Large intestine (tissue), 3 donors: ENCODE results near the gene FAM13A. TPM values are rescaled to one million over a fixed set of nuclear protein-coding genes. Genes with fewer than 3 reads are reported as not detected.

Experiments
- DNase-seq, 2 donors: peaks; one replicate each; pipeline versions ENCODE4 v3.0.0 to v3.0.0-alpha.2; 2013
- H3K27ac ChIP-seq: one replicate; pipeline ENCODE4 v1.5.1; 2013; ENCODE audit warnings: low read length
- H3K27me3 ChIP-seq: 2 replicates; pipeline ENCODE4 v1.6.1; 2013; ENCODE audit warnings: low read length; ENCODE audit not compliant: control insufficient read depth, insufficient read depth
- H3K36me3 ChIP-seq: 2 replicates; pipeline ENCODE4 v1.6.1; 2013; ENCODE audit warnings: low read length; ENCODE audit not compliant: control insufficient read depth, insufficient read depth
- H3K4me1 ChIP-seq: one replicate; pipeline ENCODE4 v1.6.1; 2013; ENCODE audit warnings: low read length; ENCODE audit not compliant: control insufficient read depth, insufficient read depth
- H3K4me3 ChIP-seq: one replicate; pipeline ENCODE4 v1.5.1; 2013; ENCODE audit warnings: low read length
- H3K9me3 ChIP-seq: one replicate; pipeline ENCODE4 v1.6.1; 2013; ENCODE audit warnings: mild to moderate bottlenecking, low read depth, low read length, moderate library complexity; ENCODE audit not compliant: control insufficient read depth
- WGBS: methylation state at CpG from one replicate; pipeline ENCODE4 v1.1.5; 2013; ENCODE audit warnings: low lambda C conversion rate; ENCODE audit not compliant: insufficient coverage; 5-methylcytosine and 5-hydroxymethylcytosine counted together
- polyA plus RNA-seq: library from polyadenylated mRNA; unstranded; fragments of 120-200 nt; gene quantifications from one replicate; pipeline ENCODE4 v1.2.1, GENCODE V29; 2013

Gene FAM13A
- polyA plus RNA-seq, 1 donor = 151 TPM

- no peaks in the 10 kb centered on the region for H3K27me3 ChIP-seq
- peak overlapping the region; percentile 97 for H3K27ac ChIP-seq
- no peaks in the 10 kb centered on the region for H3K9me3 ChIP-seq
- DNase-seq = peak; percentile 45 to 68
- no peak overlapping the region for H3K4me3 ChIP-seq
- no CpG with 5 or more reads among the region's 5 CpGs for WGBS
- peaks cover 16% of the 10 kb centered on the region for H3K4me1 ChIP-seq
- H3K36me3 ChIP-seq = peaks cover 2% of the 10 kb centered on the region
Measured at GRCh38 chr4:88818631-88819470, 238.1 kb downstream of the FAM13A start.

- no peaks in the 10 kb centered on the region for H3K27me3 ChIP-seq
- no CpG with 5 or more reads among the region's 2 CpGs for WGBS
- H3K4me1 ChIP-seq = peaks cover 19% of the 10 kb centered on the region
Measured at GRCh38 chr4:88817740-88818139, 239.2 kb downstream of the FAM13A start.

GRCh38 chr4:88816360-88816759 is 240.6 kb downstream of the FAM13A start:
- H3K4me3 ChIP-seq = no peak overlapping the region
- peaks cover 20% of the 10 kb centered on the region for H3K4me1 ChIP-seq
- no peak overlapping the region for H3K27ac ChIP-seq
- DNase-seq = peak in 1 of 2 donors; percentile 64
- 60% methylated on average over 1 of the region's 4 CpGs for WGBS
- peaks cover 7% of the 10 kb centered on the region for H3K36me3 ChIP-seq
- no peaks in the 10 kb centered on the region for H3K9me3 ChIP-seq
- H3K27me3 ChIP-seq = no peaks in the 10 kb centered on the region

More at GRCh38 chr4:88817740-88818139, 239.2 kb downstream of the FAM13A start:
- no peak for DNase-seq
- Histone ChIP-seq H3K9me3 (no peaks in the 10 kb centered on the region), H3K36me3 (peaks cover 2% of the 10 kb centered on the region), H3K4me3 (no peak overlapping the region), H3K27ac (no peak overlapping the region)

GRCh38 chr4:88814043-88814617 is 242.9 kb downstream of the FAM13A start:
- Histone ChIP-seq H3K27me3 (no peaks in the 10 kb centered on the region), H3K4me3 (no peak overlapping the region), H3K4me1 (peaks cover 25% of the 10 kb centered on the region), H3K27ac (no peak overlapping the region), H3K36me3 (peaks cover 10% of the 10 kb centered on the region), H3K9me3 (no peaks in the 10 kb centered on the region)
- DNase-seq = peak in 1 of 2 donors; percentile 21
- 53% methylated on average over 2 of the region's 6 CpGs for WGBS

GRCh38 chr4:88813013-88813412 is 244.0 kb downstream of the FAM13A start:
- Histone ChIP-seq H3K4me3 (no peak overlapping the region), H3K36me3 (peaks cover 8% of the 10 kb centered on the region), H3K27ac (no peak overlapping the region), H3K27me3 (no peaks in the 10 kb centered on the region), H3K4me1 (peaks cover 26% of the 10 kb centered on the region), H3K9me3 (no peaks in the 10 kb centered on the region)
- DNase-seq = no peak
- WGBS = 89% methylated on average over 2 of the region's 4 CpGs

GRCh38 chr4:88812420-88812819 is 244.6 kb downstream of the FAM13A start:
- Histone ChIP-seq H3K27ac (no peak overlapping the region), H3K27me3 (no peaks in the 10 kb centered on the region), H3K4me1 (peaks cover 32% of the 10 kb centered on the region), H3K36me3 (peaks cover 8% of the 10 kb centered on the region), H3K4me3 (no peak overlapping the region), H3K9me3 (no peaks in the 10 kb centered on the region)
- no CpG with 5 or more reads among the region's 1 CpG for WGBS
- DNase-seq = no peak

- H3K4me3 ChIP-seq = no peak overlapping the region
- no peak for DNase-seq
- no peaks in the 10 kb centered on the region for H3K9me3 ChIP-seq
- H3K36me3 ChIP-seq = peaks cover 8% of the 10 kb centered on the region
- H3K27me3 ChIP-seq = no peaks in the 10 kb centered on the region
- WGBS = 80% methylated on average over 1 of the region's 1 CpG
- H3K4me1 ChIP-seq = peaks cover 36% of the 10 kb centered on the region
- H3K27ac ChIP-seq = no peak overlapping the region
Measured at GRCh38 chr4:88811904-88812303, 245.1 kb downstream of the FAM13A start.

GRCh38 chr4:88810325-88810724 is 246.7 kb downstream of the FAM13A start:
- Histone ChIP-seq H3K27me3 (no peaks in the 10 kb centered on the region), H3K9me3 (no peaks in the 10 kb centered on the region), H3K4me1 (peaks cover 39% of the 10 kb centered on the region), H3K36me3 (peaks cover 8% of the 10 kb centered on the region), H3K27ac (peak overlapping the region; percentile 65), H3K4me3 (no peak overlapping the region)
- DNase-seq = no peak
- no CpG with 5 or more reads among the region's 1 CpG for WGBS

- peak in 1 of 2 donors; percentile 66 for DNase-seq
- Histone ChIP-seq H3K9me3 (no peaks in the 10 kb centered on the region), H3K4me3 (no peak overlapping the region), H3K27ac (peak overlapping the region; percentile 65), H3K36me3 (peaks cover 8% of the 10 kb centered on the region), H3K27me3 (no peaks in the 10 kb centered on the region), H3K4me1 (peaks cover 40% of the 10 kb centered on the region)
- 14% methylated on average over 3 of the region's 5 CpGs for WGBS
Measured at GRCh38 chr4:88809576-88810219, 247.3 kb downstream of the FAM13A start.

GRCh38 chr4:88809101-88809500 is 247.9 kb downstream of the FAM13A start:
- Histone ChIP-seq H3K4me1 (peaks cover 40% of the 10 kb centered on the region), H3K9me3 (no peaks in the 10 kb centered on the region), H3K36me3 (peaks cover 8% of the 10 kb centered on the region), H3K27me3 (no peaks in the 10 kb centered on the region), H3K27ac (peak overlapping the region; percentile 65), H3K4me3 (no peak overlapping the region)
- WGBS = 91% methylated on average over 2 of the region's 2 CpGs
- no peak for DNase-seq
